Activated CD8-positive, alpha-beta T cell treated with anti-CD3 and anti-CD28 coated beads, Interleukin-2, amount 10 ng/mL, durations not matched to agents 7 days and 5 days (primary cell): ENCODE results near the gene CDYL. TPM values are rescaled to one million over a fixed set of nuclear protein-coding genes. Genes with fewer than 3 reads are reported as not detected.
"Not testable (repeated sequence)": the region's sequence is repeated elsewhere in the genome, so short reads cannot be mapped to it uniquely, and the experiment has no call there.

Experiments used
- ATAC-seq: fragments of 150-1000 bp; cut with Tn5 transposase; one replicate; pipeline ENCODE4 v1.10.0; 2021; ENCODE audit warnings: moderate library complexity
- CTCF ChIA-PET: fragments of 350-600 bp; sonication (Branson Sonifier 250); formaldehyde crosslinking; loops from one replicate; lab custom pipeline; 2021; ENCODE audit warnings: antibody characterized with exemption; lab: Charles Lee
- POLR2A ChIA-PET: fragments of 350-600 bp; sonication (Branson Sonifier 250); formaldehyde crosslinking; loops from one replicate; lab custom pipeline; 2021; ENCODE audit warnings: antibody characterized with exemption; lab: Charles Lee
- DNase-seq: peaks from one replicate; pipeline ENCODE4 v3.0.0-alpha.2; 2020
- H3K27ac Mint-ChIP-seq: one replicate; pipeline ENCODE4 v1.8.0; 2021; ENCODE audit warnings: mild to moderate bottlenecking, mixed read lengths
- H3K27me3 Mint-ChIP-seq: one replicate; pipeline ENCODE4 v1.8.0; 2021; ENCODE audit warnings: low read depth, mixed read lengths
- H3K36me3 Mint-ChIP-seq: one replicate; pipeline ENCODE4 v1.8.0; 2021; ENCODE audit warnings: low read depth, mixed read lengths
- H3K4me1 Mint-ChIP-seq: one replicate; pipeline ENCODE4 v1.8.0; 2021; ENCODE audit warnings: low read depth, mixed read lengths
- H3K4me3 Mint-ChIP-seq: one replicate; pipeline ENCODE4 v1.8.0; 2021; ENCODE audit warnings: mild to moderate bottlenecking, mixed read lengths
- H3K9me3 Mint-ChIP-seq: one replicate; pipeline ENCODE4 v1.8.0; 2022; ENCODE audit warnings: mixed read lengths; ENCODE audit not compliant: insufficient read depth
- total RNA-seq, 2 experiments: library from RNA; stranded (reverse); gene quantifications; one replicate each; pipeline ENCODE4 v1.2.3, GENCODE V29; 2021

Gene CDYL
- total RNA-seq, 2 experiments from 2014 or later: 32.5 to 36.3 TPM

GRCh38 chr6:4979426-4979825, 203.2 kb downstream of the CDYL start:
- DNase-seq (no peak), ATAC-seq (no peak)
- Mint-ChIP-seq H3K27ac (no peak overlapping the region), H3K4me3 (no peak overlapping the region), H3K4me1 (no peaks in the 10 kb centered on the region), H3K9me3 (peaks cover 4% of the 10 kb centered on the region), H3K36me3 (peaks cover 3% of the 10 kb centered on the region), H3K27me3 (peaks cover 2% of the 10 kb centered on the region)
- ChIA-PET CTCF (no interaction called here), POLR2A (interaction anchor here (0.6 kb wide), 1 partner anchor 24 kb away, joined by 3 read pairs; no protein-coding TSS in a partner anchor)

- ATAC-seq: no peak
- H3K4me1 Mint-ChIP-seq: no peaks in the 10 kb centered on the region
- H3K27me3 Mint-ChIP-seq: peaks cover 2% of the 10 kb centered on the region
- CTCF ChIA-PET: no interaction called here
- H3K27ac Mint-ChIP-seq: no peak overlapping the region
- no peak overlapping the region for H3K4me3 Mint-ChIP-seq
- peaks cover 3% of the 10 kb centered on the region for H3K36me3 Mint-ChIP-seq
- POLR2A ChIA-PET: interaction anchor here (0.7 kb wide), 1 partner anchor 317 kb away, joined by 3 read pairs; no protein-coding TSS in a partner anchor
- no peak for DNase-seq
- peaks cover 4% of the 10 kb centered on the region for H3K9me3 Mint-ChIP-seq
Measured at GRCh38 chr6:4981761-4982160, 205.6 kb downstream of the CDYL start.

GRCh38 chr6:4983322-4983721, 207.1 kb downstream of the CDYL start:
- ATAC-seq: no peak
- H3K27me3 Mint-ChIP-seq: no peaks in the 10 kb centered on the region
- no peaks in the 10 kb centered on the region for H3K4me1 Mint-ChIP-seq
- H3K9me3 Mint-ChIP-seq: peaks cover 4% of the 10 kb centered on the region
- ChIA-PET POLR2A (no interaction called here), CTCF (no interaction called here)
- H3K4me3 Mint-ChIP-seq: no peak overlapping the region
- H3K36me3 Mint-ChIP-seq: peaks cover 3% of the 10 kb centered on the region
- DNase-seq: no peak
- H3K27ac Mint-ChIP-seq: no peak overlapping the region

DNA sequence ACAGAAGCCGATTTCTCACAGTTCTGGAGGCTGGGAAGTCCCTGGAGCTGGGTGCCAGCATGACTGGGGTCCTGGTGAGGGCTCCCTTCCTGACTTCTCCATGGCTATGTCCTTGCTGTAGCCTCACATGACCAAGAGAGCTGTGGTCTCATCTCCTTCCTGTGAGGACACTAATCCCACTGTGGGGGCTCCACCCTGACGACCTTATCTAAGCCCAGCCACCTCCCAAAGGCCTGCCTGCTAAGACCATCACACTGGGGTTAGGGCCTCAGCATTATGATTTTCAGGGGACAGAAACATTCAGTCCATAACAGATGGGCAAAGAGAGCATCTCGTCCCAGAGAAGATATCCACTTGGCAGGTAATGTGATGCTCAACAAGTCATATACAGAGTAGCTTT, 210.8 kb downstream of the CDYL start:
- CTCF ChIA-PET: interaction anchor here (1.0 kb wide), 1 partner anchor 12 kb away, joined by 3 read pairs; no protein-coding TSS in a partner anchor
- ATAC-seq (no peak), DNase-seq (no peak)
- no peak overlapping the region for H3K27ac Mint-ChIP-seq
- H3K4me3 Mint-ChIP-seq: no peak overlapping the region
- H3K36me3 Mint-ChIP-seq: peaks cover 4% of the 10 kb centered on the region
- POLR2A ChIA-PET: no interaction called here
- no peaks in the 10 kb centered on the region for H3K9me3 Mint-ChIP-seq
- H3K4me1 Mint-ChIP-seq: no peaks in the 10 kb centered on the region
- no peaks in the 10 kb centered on the region for H3K27me3 Mint-ChIP-seq

DNA sequence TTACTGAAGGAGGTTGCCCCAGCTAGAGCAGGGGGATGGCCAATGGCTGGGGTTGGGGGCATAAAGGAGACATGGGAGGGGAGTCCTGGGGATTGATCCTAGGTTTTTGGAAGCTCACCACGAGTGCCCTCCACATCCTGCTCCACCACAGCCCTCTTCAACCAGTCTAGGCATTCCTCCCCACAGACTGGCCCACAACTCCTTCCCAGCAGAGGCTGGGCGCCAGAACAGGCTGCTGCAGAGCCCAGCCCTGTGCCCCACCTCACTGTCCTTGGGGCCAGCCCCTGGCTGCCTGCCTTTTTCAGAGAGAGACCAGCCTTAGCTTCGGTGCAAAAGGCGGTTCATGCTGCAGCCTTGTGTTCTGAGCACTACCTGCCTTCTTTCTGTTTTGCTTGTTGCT, 211.2 kb downstream of the CDYL start:
- Mint-ChIP-seq H3K27me3 (no peaks in the 10 kb centered on the region), H3K4me3 (no peak overlapping the region), H3K36me3 (peaks cover 4% of the 10 kb centered on the region), H3K27ac (no peak overlapping the region), H3K9me3 (no peaks in the 10 kb centered on the region), H3K4me1 (no peaks in the 10 kb centered on the region)
- ChIA-PET POLR2A (no interaction called here), CTCF (no interaction called here)
- ATAC-seq (no peak), DNase-seq (no peak)

- Mint-ChIP-seq H3K27me3 (no peaks in the 10 kb centered on the region), H3K9me3 (no peaks in the 10 kb centered on the region), H3K4me3 (no peak overlapping the region), H3K36me3 (peaks cover 21% of the 10 kb centered on the region), H3K4me1 (no peaks in the 10 kb centered on the region), H3K27ac (no peak overlapping the region)
- ChIA-PET CTCF (no interaction called here), POLR2A (no interaction called here)
- ATAC-seq: no peak
- no peak for DNase-seq
Measured at GRCh38 chr6:4994741-4995140, 218.5 kb downstream of the CDYL start.

GRCh38 chr6:4997862-4998261, 221.7 kb downstream of the CDYL start:
- H3K9me3 Mint-ChIP-seq: no peaks in the 10 kb centered on the region
- peaks cover 12% of the 10 kb centered on the region for H3K4me1 Mint-ChIP-seq
- H3K36me3 Mint-ChIP-seq: peaks cover 23% of the 10 kb centered on the region
- H3K4me3 Mint-ChIP-seq: no peak overlapping the region
- no peak overlapping the region for H3K27ac Mint-ChIP-seq
- ChIA-PET CTCF (no interaction called here), POLR2A (no interaction called here)
- DNase-seq (no peak), ATAC-seq (no peak)
- H3K27me3 Mint-ChIP-seq: no peaks in the 10 kb centered on the region

- Mint-ChIP-seq H3K4me3 (no peak overlapping the region), H3K36me3 (peaks cover 17% of the 10 kb centered on the region), H3K9me3 (no peaks in the 10 kb centered on the region), H3K4me1 (peaks cover 22% of the 10 kb centered on the region), H3K27ac (no peak overlapping the region), H3K27me3 (no peaks in the 10 kb centered on the region)
- no peak for DNase-seq
- ChIA-PET POLR2A (no interaction called here), CTCF (interaction anchor here (1.2 kb wide), 1 partner anchor 31 kb away, joined by 4 read pairs; no protein-coding TSS in a partner anchor)
- no peak for ATAC-seq
Measured at GRCh38 chr6:4999586-4999985, 223.4 kb downstream of the CDYL start.

DNA sequence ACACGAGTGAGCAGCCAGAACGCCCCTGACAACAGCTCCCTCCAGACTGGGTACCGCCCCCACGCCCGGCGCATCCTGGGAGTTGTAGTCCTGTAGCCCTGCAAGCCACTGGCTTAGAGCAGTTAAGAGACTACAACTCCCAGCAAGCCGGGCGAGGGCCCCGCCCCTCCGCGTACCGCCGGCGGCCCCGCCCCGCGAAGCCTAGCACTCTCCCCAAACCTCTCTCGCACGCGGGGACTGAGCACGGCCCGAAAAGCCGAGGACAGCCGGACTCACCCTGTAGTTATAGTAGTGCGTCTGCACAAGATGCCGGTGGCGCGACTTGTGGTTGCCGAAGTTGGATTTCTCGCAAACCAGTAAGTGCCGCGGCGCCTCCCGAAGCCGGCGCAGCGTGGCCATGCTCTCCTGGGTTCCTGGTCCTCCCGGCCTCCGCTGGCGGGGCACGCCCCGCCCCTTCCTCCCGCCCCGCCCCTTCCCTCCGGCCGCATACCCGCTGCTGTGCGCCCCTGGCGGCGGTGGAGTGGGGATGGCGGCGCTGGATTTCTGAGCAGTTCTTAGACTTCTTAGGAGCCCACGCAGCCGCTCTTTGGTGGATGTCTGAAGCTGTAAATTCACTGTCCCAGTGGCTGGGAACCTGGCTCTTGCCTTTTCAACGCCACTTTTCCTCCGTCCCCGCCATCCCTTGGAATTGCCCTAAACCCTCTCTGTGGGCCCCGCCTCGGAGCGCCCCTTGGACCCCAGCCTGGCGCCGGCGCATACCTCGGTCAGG, 227.6 kb downstream of the CDYL start, which contains the start of gene RPP40:
Gene RPP40 (minus strand): TSS at position 434 of the 769 bp plus-strand sequence. CDS start 35 bp downstream, at position 399.
- H3K4me3 Mint-ChIP-seq: peak within 1 kb of the TSS; percentile 90
- H3K27me3 Mint-ChIP-seq: no peaks in the 10 kb centered on the region
- peak within 1 kb of the TSS; percentile 99 for H3K27ac Mint-ChIP-seq
- ATAC-seq (peak; percentile 94), DNase-seq (peak; percentile 99)
- no peaks in the 10 kb centered on the region for H3K9me3 Mint-ChIP-seq
- H3K4me1 Mint-ChIP-seq: peaks cover 24% of the 10 kb centered on the region
- H3K36me3 Mint-ChIP-seq: peaks cover 11% of the 10 kb centered on the region
- ChIA-PET CTCF (interaction anchor here (1.0 to 1.9 kb wide), 7 partner anchors 11 to 864 kb away, joined by 3 to 9 read pairs (median 3); partner anchors contain the start of gene CDYL), POLR2A (interaction anchor here (0.6 to 0.8 kb wide), 3 partner anchors 22 to 101 kb away, joined by 3 read pairs; no protein-coding TSS in a partner anchor)

DNA sequence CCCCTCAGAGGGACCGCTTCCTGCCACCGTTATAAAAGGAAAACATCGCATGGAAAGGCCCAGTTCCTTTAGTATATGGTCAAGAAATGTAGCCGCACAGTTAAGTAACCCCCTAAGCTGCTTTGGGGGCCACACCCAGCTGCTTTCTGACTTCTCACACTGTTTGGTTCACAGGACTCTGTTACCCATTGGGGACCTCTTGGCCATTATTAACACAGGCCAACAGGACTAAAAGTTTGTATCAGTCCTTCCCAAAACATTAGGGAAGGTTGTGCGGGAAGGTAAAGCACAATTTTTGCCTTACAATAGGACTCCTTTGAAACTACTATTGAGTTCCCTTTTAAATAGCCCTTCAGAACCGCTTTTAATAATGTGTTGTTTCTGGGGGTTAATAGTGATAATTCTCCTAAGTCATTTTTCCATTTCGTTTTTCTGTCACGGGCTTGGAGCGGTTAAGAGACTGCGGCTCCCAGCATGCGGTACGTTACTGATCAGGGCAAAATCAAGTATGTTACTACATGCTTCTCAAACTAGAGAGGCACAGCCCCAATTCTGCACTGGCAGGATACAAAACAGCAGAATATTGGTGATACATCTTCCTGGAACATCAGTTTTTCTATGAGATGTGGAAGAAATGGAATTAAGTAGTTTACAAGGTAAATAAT, 228.3 kb downstream of the CDYL start:
- ATAC-seq (no peak), DNase-seq (no peak)
- Mint-ChIP-seq H3K4me1 (peaks cover 24% of the 10 kb centered on the region), H3K4me3 (peak overlapping the region; percentile 90), H3K9me3 (no peaks in the 10 kb centered on the region), H3K27me3 (no peaks in the 10 kb centered on the region), H3K36me3 (peaks cover 9% of the 10 kb centered on the region), H3K27ac (peak overlapping the region; percentile 99)
- ChIA-PET CTCF (interaction anchor here (1.1 to 1.9 kb wide), 4 partner anchors 11 to 865 kb away, joined by 3 to 9 read pairs (median 4); partner anchors contain the start of gene CDYL), POLR2A (no interaction called here)

DNA sequence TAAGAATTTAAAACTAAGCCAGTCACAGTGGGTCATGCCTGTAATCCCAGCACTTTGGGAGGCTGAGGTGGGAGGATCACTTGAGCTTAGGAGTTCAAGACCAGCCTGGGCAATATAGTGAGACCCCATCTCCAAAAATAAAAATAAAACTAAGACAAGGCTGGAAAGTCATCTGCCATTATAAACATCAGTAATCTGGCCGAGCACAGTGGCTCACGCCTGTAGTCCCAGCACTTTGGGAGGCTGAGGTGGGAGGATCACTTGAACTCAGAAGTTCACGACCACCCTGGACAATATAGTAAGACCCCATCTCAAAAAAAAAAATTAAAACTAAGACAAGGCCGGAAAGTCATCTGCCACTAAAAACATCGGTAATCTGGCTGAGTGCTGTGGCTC, 228.8 kb downstream of the CDYL start:
- DNase-seq, H3K36me3 Mint-ChIP-seq, POLR2A ChIA-PET, H3K27me3 Mint-ChIP-seq, H3K9me3 Mint-ChIP-seq, ATAC-seq, H3K4me3 Mint-ChIP-seq: not testable (repeated sequence)
- CTCF ChIA-PET: interaction anchor here (1.3 kb wide), 1 partner anchor 10 kb away, joined by 3 read pairs; no protein-coding TSS in a partner anchor
- Mint-ChIP-seq H3K4me1 (peaks cover 24% of the 10 kb centered on the region), H3K27ac (peak overlapping the region; percentile 15)
